ENCODE data around the gene CD300LB. TPM values are rescaled to one million over a fixed set of nuclear protein-coding genes. Genes with fewer than 3 reads are reported as not detected.

CD300LB gene
- polyA plus RNA-seq, 1 experiment, result not detected

DNA sequence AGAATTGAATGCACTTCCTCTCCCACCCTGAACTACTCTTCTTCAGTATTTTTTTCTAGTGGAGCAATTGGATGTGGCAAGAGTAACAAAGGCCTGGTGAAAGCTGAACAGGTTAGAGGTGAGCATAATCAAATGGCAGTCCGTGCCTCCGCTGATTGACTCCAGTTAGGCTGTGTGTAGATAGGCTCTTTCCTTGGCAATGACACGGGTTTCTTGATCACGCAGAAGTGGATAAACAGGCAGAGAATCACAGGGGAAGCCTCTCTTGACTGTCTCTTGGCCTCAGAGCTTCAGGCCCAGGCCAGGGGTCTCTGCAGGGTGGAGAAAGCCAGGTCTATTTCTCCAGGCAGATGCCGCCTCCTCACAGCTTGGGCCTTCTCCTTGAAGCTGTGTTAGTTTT is 4.2 kb downstream of the CD300LB start:
- CTCF ChIA-PET, result no interaction called here
- POLR2A ChIA-PET, result no interaction called here

DNA sequence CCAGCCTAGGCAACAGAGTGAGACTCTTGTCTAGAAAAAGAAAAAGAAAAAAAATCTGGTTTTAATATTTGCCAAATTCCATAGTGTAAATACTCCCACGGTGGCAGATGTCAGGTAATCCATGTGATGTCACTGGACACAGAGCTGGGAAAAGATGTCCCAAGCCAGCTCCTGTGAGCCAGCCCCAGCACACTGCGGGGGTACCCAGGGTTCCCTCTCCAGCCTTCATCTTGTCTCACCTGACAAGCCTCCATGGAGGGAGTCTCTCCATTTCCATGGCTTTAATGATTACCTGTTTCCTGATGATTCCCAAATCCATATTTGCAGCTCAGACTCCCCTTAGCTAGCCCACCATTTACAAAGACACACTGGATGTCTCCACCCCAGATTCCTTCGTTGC is 4.6 kb downstream of the CD300LB start:
- no peak overlapping the region for H3K27ac ChIP-seq (ENCODE audit: low read depth, low read length)
- DNase-seq (ENCODE audit: low read depth, low spot score), result no peak
- POLR2A ChIA-PET, result no interaction called here
- H3K27me3 ChIP-seq (ENCODE audit: control insufficient read depth, insufficient read depth, low read length), result no peaks in the 10 kb centered on the region
- CTCF ChIA-PET, result no interaction called here
- TF ChIP-seq, protein P1, sequence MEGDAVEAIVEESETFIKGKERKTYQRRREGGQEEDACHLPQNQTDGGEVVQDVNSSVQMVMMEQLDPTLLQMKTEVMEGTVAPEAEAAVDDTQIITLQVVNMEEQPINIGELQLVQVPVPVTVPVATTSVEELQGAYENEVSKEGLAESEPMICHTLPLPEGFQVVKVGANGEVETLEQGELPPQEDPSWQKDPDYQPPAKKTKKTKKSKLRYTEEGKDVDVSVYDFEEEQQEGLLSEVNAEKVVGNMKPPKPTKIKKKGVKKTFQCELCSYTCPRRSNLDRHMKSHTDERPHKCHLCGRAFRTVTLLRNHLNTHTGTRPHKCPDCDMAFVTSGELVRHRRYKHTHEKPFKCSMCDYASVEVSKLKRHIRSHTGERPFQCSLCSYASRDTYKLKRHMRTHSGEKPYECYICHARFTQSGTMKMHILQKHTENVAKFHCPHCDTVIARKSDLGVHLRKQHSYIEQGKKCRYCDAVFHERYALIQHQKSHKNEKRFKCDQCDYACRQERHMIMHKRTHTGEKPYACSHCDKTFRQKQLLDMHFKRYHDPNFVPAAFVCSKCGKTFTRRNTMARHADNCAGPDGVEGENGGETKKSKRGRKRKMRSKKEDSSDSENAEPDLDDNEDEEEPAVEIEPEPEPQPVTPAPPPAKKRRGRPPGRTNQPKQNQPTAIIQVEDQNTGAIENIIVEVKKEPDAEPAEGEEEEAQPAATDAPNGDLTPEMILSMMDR (IDR thresholded peaks at IDR 0.05; ENCODE audit: low read depth, low read length), result no peak
- H3K4me3 ChIP-seq (ENCODE audit: low read depth, low read length), result no peak overlapping the region
- peaks cover 32% of the 10 kb centered on the region for H3K9me3 ChIP-seq (ENCODE audit: control insufficient read depth, insufficient read depth, low read length)

More for the DNA sequence above, 4.2 kb downstream of the CD300LB start:
- no peak for DNase-seq (ENCODE audit: low read depth, low spot score)
- TF ChIP-seq, protein P1 (IDR thresholded peaks at IDR 0.05; ENCODE audit: low read depth, low read length), result no peak
- Histone ChIP-seq H3K27ac (ENCODE audit: low read depth, low read length) (no peak overlapping the region), H3K4me3 (ENCODE audit: low read depth, low read length) (no peak overlapping the region), H3K9me3 (ENCODE audit: control insufficient read depth, insufficient read depth, low read length) (peaks cover 28% of the 10 kb centered on the region), H3K27me3 (ENCODE audit: control insufficient read depth, insufficient read depth, low read length) (no peaks in the 10 kb centered on the region)

DNA sequence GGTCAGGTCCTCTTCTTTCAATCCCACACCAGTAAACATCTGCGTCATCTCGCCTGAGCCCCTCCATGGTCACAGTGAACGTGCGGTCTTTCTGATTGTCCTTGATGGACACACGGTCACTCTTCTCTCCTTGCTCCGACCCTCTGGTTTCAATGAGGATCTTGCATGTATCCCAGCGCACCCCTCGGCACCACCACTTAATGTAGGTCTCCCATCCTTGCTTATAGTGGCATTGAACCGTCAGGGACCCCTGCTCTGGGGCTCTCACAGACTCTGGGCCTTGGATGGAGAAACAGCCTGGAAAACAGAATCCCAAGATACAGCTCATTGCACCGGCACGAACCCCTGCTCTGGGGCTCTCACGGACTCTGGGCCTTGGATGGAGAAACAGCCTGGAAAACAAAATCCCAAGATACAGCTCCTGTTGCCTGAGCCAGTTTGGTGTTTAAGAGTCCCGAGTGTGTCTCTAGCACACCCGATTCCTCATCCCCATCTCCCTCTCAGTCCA is 5.4 kb downstream of the CD300LB start:
- Histone ChIP-seq H3K4me3 (ENCODE audit: low read depth, low read length) (no peak overlapping the region), H3K27me3 (ENCODE audit: control insufficient read depth, insufficient read depth, low read length) (no peaks in the 10 kb centered on the region), H3K9me3 (ENCODE audit: control insufficient read depth, insufficient read depth, low read length) (peaks cover 37% of the 10 kb centered on the region), H3K27ac (ENCODE audit: low read depth, low read length) (no peak overlapping the region)
- no peak for DNase-seq (ENCODE audit: low read depth, low spot score)
- TF ChIP-seq, protein P1 (IDR thresholded peaks at IDR 0.05; ENCODE audit: low read depth, low read length), result no peak
- ChIA-PET CTCF (no interaction called here), POLR2A (no interaction called here)

DNA sequence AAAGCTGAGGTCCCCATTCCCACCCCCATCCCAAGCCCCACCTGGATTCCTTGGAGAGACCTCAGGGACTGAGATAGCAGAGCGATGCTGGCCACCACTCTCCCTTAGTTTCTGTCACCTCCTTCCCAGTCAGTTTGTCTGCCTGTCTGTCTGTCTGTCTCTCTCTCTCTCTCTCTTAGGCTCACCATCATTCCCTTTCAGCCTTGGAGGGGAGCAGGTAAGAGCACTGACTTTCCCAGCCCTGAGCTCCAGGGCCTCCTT is 5.9 kb downstream of the CD300LB start:
- Histone ChIP-seq H3K4me3 (ENCODE audit: low read depth, low read length) (no peak overlapping the region), H3K27ac (ENCODE audit: low read depth, low read length) (no peak overlapping the region), H3K27me3 (ENCODE audit: control insufficient read depth, insufficient read depth, low read length) (no peaks in the 10 kb centered on the region), H3K9me3 (ENCODE audit: control insufficient read depth, insufficient read depth, low read length) (peaks cover 38% of the 10 kb centered on the region)
- DNase-seq (ENCODE audit: low read depth, low spot score), result no peak
- CTCF ChIA-PET, result no interaction called here
- POLR2A ChIA-PET, result no interaction called here
- TF ChIP-seq, protein P1 (IDR thresholded peaks at IDR 0.05; ENCODE audit: low read depth, low read length), result no peak

DNA sequence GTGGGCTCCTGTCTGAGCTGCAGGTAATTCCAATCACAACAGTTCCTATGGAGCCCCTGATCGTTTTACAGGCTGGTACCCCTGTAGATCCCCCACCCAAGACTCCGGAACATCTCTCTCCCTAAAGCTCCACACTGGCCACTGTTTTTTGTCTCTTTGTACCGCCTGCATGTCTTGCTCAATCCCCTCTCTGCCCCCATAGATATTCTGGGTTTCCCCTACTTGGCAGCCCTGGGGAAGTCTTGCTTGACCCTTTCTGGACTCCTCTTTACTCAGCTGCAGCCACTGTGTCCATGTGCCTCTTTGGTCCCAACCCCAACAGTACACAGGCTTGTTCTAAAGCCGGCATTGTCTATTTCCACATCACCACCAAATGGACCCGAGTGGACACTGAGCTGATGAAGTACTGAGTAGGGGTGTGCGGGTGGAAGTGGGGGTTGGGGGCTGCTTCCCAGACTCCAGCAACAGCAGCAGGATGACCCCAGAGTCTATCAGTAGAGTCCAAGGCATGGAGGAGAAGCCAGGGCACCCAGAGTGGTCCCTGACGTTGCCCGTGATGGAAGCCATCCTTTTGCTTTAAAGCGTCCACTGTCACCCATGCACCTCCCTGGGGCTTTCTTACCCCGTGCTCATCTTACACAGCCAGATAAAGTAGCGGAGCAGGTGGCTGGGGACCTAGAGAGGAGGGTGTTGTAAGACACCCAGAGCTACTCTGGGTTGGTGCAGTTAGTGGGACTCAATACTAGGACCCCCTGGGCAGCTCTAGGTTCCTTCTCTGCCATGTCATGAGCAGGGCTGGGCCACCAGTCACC is 6.4 kb downstream of the CD300LB start:
- Histone ChIP-seq H3K27me3 (ENCODE audit: control insufficient read depth, insufficient read depth, low read length) (no peaks in the 10 kb centered on the region), H3K9me3 (ENCODE audit: control insufficient read depth, insufficient read depth, low read length) (peaks cover 38% of the 10 kb centered on the region), H3K27ac (ENCODE audit: low read depth, low read length) (no peak overlapping the region), H3K4me3 (ENCODE audit: low read depth, low read length) (no peak overlapping the region)
- CTCF ChIA-PET, result no interaction called here
- POLR2A ChIA-PET, result no interaction called here
- TF ChIP-seq, protein P1 (IDR thresholded peaks at IDR 0.05; ENCODE audit: low read depth, low read length), result no peak
- no peak for DNase-seq (ENCODE audit: low read depth, low spot score)

Measured in AG04450 (cell line).